HG02798 (cell line): ENCODE data around the gene TGFB1.
"Not testable (repeated sequence)": the region's sequence is repeated elsewhere in the genome, so short reads cannot be mapped to it uniquely, and the experiment has no call there.

ENCODE experiments used
- ATAC-seq: cut with Tn5 transposase; IDR thresholded peaks from one replicate; pipeline ENCODE4 v1.9.1; 2021; ENCODE audit warnings: mild to moderate bottlenecking; ENCODE audit not compliant: unreplicated experiment, poor library complexity

TGFB1 gene

DNA sequence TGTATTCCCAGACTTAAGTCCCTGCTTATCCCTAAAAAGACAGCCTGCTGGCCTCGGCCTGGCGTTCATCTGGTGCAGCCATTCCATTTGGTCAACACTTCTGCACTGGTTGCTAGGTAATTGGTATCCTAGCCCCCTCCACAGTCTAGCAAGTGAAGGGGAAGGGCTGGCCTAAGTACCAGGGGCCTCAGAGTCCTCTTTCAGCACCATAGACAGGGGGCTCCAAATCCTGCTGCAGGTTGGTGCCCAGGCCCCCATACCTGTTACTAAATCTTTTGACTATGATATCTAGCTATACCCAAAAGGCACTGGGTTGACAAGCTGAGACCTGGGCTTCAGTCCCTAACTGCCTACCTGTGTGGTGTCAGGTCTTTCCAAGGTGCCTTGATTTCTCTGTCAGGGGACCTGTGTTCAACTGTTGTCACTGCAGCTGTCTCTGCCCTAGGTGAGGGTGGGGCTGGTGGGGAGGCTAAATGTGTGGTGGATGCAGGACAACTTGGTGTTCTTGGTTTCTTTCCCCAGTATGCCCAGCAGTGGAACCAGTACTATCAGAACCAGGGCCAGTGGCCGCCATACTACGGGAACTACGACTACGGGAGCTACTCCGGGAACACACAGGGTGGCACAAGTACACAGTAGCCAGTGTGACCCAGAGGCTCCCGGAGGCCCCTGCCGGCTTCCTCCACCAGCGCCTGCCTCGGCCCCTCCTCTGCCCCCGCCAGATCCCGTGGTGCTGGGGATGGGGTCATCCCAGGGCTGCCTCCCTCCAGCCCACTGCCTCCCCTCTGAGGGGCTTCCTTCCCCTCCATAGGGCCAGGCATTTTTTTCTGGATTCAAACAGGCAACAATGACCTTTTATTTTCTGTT is 47.6 kb downstream of the TGFB1 start:
- ATAC-seq: no peak

DNA sequence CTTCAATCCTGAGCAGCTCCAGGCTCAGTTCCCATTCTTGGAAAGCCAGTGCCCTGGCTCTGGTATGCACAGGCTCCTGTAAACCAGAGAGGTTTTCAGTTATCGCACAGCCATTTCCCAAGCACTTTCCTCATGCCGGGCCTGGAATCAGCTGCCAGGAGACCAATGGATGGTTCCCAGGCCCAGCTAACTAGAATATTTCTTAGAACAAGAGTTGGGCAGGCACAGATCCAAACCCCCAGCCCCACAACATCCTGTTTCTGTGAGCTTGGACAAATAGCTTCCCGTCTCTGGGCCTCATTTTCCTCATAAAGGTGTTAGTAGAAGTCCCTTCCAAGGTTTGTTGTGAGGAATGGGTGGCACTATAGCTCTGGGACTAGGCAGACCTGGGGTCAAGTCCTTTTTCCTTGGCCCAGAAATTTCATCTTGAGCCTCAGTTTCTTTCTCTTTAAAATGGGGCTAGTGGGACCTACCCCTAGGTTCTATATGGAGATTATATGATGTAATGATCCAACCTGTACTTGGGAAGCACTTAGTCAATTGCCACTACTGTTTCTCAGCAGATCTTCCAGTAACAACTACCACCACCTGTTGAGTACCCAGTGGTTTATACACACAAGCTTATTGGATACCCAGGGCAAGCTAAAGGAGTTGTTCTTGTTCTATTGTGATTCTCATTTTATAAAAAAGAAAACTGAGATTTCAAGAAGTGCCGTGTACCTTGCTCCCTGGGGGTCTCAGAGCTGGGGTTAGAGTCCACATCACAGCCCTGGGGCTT is 48.8 kb downstream of the TGFB1 start:
- no peak for ATAC-seq

DNA sequence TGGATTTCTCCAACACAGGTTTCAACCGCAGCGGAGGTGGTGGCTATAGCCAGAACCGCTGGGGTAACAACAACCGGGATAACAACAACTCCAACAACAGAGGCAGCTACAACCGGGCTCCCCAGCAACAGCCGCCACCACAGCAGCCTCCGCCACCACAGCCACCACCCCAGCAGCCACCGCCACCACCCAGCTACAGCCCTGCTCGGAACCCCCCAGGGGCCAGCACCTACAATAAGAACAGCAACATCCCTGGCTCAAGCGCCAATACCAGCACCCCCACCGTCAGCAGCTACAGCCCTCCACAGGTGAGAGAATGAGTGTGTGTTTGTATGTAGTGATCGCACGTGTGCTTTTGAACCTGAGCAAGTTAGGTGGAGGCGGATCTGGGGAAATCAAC is 49.8 kb downstream of the TGFB1 start:
- no peak for ATAC-seq

DNA sequence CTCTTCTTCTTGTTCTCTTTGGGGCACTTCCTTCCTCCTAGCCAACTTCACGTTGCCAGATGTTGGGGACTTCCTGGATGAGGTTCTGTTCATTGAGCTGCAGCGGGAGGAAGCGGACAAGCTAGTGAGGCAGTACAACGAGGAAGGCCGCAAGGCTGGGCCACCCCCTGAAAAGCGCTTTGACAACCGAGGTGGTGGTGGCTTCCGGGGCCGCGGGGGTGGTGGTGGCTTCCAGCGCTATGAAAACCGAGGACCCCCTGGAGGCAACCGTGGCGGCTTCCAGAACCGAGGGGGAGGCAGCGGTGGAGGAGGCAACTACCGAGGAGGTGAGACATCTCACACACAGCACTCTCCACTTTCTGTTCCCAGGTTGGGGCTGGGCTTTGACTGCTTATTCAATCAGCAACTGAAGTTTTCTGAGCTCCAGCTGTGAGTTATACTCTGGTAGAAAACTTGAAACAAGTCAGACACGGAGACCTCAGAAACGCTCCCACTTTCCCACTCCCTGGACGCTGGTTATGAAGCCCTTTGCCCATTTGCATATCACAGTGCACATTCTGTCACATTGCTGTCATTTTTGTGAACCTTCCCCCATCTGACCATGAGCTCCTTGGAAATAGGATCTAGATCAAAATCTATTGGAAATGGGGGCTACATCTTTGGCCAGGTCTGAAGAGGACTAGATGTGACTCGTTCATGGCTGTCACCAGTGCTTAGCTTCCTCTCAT is 50.9 kb downstream of the TGFB1 start:
- peak; percentile 47 for ATAC-seq

DNA sequence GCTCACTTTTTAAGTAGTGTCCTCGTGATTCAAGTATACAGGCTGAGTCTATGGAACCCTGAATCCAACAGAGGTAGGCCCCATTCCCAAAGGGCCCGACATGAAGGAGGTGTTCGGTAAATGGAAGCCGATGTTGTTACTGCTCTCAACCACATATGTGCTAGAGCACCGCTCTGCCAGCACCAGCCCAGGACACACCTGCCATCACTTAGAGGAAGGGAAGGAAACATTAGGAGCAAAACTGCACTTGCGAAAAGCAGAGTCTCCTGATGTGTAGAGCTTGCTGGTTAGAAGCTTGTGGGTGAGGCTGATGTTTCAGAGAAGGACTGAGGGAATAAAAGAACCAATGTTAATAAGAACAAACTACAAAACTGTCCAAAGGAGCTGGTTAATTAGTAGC is 53.2 kb downstream of the TGFB1 start:
- no peak for ATAC-seq

DNA sequence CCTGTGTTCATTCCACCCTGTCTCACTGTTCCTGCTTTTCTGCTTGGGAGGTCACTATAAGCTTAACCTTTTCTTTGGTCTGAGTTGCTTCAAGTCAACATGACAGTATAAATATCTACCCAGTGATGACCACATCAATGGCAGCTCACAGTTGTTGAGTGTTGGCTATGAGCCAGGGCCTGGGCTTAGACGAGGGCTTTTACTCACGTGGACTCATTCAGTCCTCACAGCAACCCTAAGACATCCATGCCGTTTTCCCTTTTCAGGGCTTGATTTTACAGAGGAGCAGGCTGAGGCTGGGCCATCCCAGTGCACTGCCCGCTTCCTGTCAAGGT is 54.0 kb downstream of the TGFB1 start:
- ATAC-seq: no peak

DNA sequence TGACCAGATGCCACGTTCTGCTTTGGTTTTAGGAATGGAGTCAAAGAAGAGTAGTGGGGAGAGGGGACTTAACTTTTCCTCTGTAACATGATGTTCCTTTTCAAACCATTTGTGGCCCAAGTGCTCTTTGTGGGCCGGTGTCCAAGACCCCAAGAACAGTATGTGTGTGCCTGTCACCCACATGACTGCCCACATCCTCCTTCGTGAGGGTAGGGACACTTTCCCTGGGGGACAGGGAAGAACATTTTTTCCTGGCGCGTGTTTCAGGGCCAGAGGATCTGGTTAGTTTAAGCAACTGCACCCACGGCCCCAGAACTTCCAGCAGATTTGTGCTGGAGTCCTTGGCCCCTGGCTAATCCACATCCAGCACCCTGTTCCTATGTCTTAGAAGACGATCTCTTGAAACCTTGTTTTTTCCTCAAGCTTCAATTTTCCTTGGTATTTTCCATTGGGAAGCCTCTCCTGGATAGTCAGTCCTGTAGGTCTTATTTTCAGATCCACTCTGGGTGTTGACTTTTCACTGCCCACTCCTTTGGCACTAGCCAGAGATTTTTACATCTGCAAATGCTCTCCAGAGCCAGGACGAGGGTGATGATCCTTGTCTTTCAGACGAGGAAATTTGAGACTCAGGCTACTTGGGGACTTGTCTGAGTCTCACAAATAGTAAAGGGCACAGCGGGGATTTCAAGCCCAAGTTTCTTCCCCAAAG is 54.5 kb downstream of the TGFB1 start:
- no peak for ATAC-seq

DNA sequence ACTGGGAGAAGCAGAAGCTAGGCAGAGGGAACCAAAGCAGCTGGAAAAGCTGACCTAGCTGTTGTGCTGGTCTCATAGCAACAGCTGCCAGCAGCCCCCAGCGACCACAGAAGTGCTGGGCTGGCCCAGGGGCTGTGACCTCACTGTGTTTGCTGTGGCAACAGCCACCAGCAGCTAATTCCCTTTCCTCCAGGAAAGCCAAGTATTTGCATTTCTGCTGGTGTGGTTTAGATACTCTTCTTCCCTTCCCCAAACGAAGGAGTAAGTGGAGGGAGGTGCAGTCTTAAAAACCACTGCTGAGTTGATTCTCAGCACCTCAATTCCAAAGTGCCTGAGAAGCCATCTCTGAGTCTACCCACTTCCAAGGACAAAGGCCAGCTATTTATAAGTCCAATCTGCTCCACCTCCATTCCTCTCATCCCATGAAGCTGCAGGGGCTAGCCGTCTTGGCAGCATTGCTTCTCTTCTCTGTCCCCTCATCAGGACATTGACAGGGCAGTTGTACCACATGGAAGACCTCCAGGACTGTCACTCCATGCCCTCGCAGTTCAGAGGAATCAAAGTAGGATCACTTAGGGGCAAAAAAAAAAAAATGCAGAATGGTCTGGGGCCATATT is 55.3 kb downstream of the TGFB1 start:
- no peak for ATAC-seq

DNA sequence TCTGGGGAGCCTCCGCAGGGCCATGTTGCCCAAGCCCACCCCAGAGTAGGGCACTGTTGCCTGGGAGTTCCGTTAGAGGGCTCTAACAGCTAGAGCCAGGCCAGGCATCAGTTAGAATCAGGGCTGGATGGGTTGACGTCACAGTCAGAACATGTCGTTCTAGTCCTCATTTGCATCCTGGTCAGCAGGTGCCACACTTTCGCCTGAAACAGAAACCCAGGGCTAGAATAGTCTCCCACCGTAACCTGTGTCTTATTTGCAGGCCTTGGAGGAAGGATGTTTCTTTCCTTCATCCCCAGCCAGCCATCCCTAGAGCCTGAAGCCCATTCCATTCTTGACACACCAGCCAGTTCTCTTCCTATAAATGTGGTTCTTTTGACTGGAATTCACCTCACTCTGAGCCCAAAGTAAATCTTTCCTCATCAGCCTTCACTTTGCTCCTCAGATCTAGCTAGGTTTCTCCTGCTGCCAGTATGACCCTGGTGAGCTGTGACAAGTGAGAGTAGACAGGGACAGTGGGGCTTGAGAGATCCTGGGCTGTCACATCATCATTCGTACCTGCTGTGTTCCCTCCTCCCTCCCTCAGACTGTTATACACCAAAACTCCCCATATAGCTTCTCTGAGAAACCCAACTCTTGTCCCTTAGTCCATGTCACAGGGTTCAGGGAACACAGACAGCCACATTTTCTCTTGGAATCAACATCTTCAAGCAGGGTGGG is 55.9 kb downstream of the TGFB1 start:
- ATAC-seq: peak; percentile 83

DNA sequence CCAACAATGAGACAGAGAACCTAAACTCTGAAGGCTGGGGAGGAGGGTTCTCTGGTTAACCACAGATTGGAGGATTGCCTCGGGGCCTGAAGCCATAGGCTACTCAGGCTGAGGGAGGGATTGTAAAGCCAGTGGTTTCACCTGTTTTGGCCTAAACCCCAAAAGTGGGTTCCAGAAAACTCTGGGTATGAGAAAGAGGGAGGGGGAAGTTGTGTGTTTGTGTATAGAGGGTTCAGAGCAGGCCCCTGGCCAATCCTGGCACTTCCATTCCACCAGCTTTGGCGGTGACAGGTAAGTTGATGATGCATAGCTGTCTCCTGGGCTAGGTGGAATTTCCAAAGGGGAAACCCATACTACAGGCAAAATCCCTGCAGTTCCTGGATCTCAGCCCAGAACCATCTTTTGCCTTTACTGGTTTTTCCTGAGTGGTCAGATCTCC is 57.3 kb downstream of the TGFB1 start:
- no peak for ATAC-seq

DNA sequence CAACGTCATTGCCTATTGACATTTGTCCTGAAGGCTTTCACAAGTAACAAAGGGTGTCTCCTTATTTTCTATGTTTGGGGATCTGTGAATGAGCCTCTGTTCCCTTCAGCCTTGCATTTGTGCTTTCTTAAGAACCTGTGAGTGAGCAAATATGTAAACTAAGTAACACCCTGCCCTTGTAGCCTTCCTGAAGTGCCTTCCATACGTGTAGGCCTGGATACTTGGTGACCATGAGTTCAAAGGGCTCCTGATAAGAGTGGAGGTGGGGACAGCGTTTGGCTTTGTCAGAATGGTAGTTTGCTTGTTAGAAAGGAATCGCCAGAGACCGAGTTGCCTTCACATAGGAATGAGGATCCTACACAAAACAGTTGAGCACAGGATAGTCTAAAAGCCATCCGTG is 58.2 kb downstream of the TGFB1 start:
- ATAC-seq: no peak

DNA sequence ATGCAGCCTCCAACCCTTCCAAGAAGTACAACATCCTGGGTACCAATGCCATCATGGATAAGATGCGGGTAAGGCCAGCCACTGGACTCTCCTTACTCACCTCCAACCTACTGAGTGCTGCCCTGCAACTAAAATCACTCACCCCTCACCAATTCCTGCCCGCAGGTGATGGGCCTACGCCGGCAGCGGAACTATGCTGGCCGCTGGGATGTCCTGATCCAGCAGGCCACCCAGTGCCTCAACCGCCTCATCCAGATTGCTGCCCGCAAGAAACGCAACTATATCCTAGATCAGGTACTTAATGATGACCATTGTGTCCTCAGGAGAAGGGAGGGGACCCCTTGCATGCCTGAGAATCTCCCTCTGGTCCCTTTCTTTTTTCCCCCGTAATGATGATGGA is 59.3 kb downstream of the TGFB1 start:
- ATAC-seq: no peak

DNA sequence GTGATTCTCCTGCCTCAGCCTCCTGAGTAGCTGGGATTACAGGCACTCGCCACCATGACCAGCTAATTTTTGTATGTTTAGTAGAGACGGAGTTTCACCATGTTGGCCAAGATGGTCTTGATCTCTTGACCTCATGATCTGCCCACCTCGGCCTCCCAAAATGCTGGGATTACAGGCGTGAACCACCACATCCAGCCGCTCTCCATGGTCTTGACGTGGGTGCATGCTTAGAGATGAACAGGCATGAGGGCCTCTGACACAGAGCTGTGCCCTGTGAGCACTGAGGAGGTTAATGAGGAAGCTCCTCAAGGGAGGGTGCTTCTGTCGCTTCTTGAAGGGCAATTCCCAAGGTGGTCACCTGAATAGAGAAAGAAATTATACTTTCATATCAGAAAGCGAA is 63.9 kb downstream of the TGFB1 start:
- ATAC-seq: not testable (repeated sequence)

DNA sequence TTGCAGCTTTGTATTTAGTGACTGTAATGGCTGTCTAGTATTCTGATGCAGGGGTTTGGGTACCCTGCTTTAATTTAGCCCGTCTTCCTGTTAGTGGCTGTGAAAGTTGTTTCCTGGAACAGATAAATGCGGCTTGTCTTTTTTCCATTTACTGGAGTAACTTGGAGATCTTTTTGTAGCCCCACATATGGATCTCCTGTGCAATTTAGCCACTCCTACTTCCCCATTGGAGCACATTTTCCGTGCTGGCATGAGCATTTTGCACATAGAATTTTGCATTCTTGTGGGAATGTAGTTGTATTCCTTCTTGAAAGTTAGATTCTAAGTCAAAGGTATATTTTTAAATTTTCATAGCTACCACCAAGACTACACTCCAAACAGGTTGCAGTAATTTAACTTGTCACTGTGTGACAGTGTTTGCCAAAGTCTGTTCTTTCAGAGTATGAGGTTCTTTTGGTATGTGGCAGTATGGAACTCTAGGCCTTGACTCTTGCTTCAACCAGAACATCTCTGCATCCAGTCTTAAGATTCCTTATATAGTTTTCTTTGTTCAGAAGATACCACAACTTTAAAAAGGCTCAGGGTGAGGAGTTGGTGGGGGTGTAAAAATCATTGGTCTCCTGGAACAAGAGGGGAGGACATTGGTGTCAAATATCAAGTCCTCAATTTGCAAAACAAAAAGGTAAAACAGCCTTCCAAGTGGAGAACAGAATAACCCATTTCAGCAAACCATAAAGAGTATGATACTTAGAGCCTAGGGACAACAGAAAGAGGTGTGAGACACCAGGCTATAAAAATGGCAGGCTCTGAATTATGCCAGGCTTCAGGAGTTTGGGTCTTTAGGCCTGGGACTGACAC is 64.8 kb downstream of the TGFB1 start:
- no peak for ATAC-seq
